DMS79 treated with DMSO at 0.1 percent for 48 hours (cell line): ENCODE data around the gene C1QBP.
"Not testable (repeated sequence)": the region's sequence is repeated elsewhere in the genome, so short reads cannot be mapped to it uniquely, and the experiment has no call there.

Experiments
- DNase-seq: peaks from one replicate; lab custom pipeline; 2025; lab: John Stamatoyannopoulos, UW

C1QBP gene

GRCh38 chr17:5438716-5439445 is at the start of gene C1QBP:
Gene C1QBP, minus strand, starts transcription at chr17:5439155. Its CDS starts 82 bp downstream, at chr17:5439073.
- DNase-seq, result peak; percentile 76

GRCh38 chr17:5488752-5489151 is 49.8 kb upstream of the C1QBP start:
- DNase-seq, result no peak

GRCh38 chr17:5486206-5487124 is 47.5 kb upstream of the C1QBP start, which contains the start of gene MIS12:
Gene MIS12, plus strand, starts transcription at chr17:5486566. Its CDS starts 2,297 bp downstream, at chr17:5488863.
- DNase-seq, result peak; percentile 99

- DNase-seq, result peak; percentile 38
Measured at GRCh38 chr17:5485270-5486205, 46.6 kb upstream of the C1QBP start, which contains the start of gene DERL2. Gene DERL2, minus strand, starts transcription at chr17:5486178. Its CDS starts 17 bp downstream, at chr17:5486161.

- DNase-seq, result no peak
Measured at GRCh38 chr17:5481451-5481850, 42.5 kb upstream of the C1QBP start.

- no peak for DNase-seq
Measured at GRCh38 chr17:5480962-5481361, 42.0 kb upstream of the C1QBP start.

- no peak for DNase-seq
Measured at GRCh38 chr17:5478992-5479391, 40.0 kb upstream of the C1QBP start.

- DNase-seq, result no peak
Measured at GRCh38 chr17:5473906-5474305, 35.0 kb upstream of the C1QBP start.

- DNase-seq, result no peak
Measured at GRCh38 chr17:5472511-5472910, 33.6 kb upstream of the C1QBP start.

- no peak for DNase-seq
Measured at GRCh38 chr17:5468075-5468473, 29.1 kb upstream of the C1QBP start.

GRCh38 chr17:5467416-5467815 is 28.5 kb upstream of the C1QBP start:
- no peak for DNase-seq

- DNase-seq, result no peak
Measured at GRCh38 chr17:5466295-5466694, 27.3 kb upstream of the C1QBP start.

GRCh38 chr17:5464717-5465507 is 26.0 kb upstream of the C1QBP start:
- no peak for DNase-seq

- DNase-seq, result no peak
Measured at GRCh38 chr17:5446786-5447185, 7.8 kb upstream of the C1QBP start.

GRCh38 chr17:5444209-5444608 is 5.3 kb upstream of the C1QBP start:
- no peak for DNase-seq

GRCh38 chr17:5443728-5444127 is 4.8 kb upstream of the C1QBP start:
- DNase-seq, result no peak

GRCh38 chr17:5439446-5439764 is 450 bp upstream of the C1QBP start:
- DNase-seq, result no peak

GRCh38 chr17:5437721-5438317 is 1.1 kb downstream of the C1QBP start:
- DNase-seq, result no peak

GRCh38 chr17:5435781-5436315 is 3.1 kb downstream of the C1QBP start:
- DNase-seq, result not testable (repeated sequence)

GRCh38 chr17:5434984-5435383 is 4.0 kb downstream of the C1QBP start:
- no peak for DNase-seq
